Epithelial cell of esophagus (primary cell): Measurements from ENCODE around the gene GINS2.

Experiments used
- DNase-seq: peaks from one replicate; pipeline ENCODE4 v3.0.0; 2010; ENCODE audit warnings: low read depth
- H3K4me3 ChIP-seq: 2 replicates; pipeline ENCODE4 v1.5.1; 2011; ENCODE audit warnings: mild to moderate bottlenecking, low read length, control low read depth
- TF ChIP-seq, protein P1 (sequence below): IDR thresholded peaks from 2 replicates; pipeline ENCODE4 v1.5.1; 2011; ENCODE audit warnings: low read depth, mild to moderate bottlenecking, low read length, control low read depth, inconsistent platforms; ENCODE audit not compliant: insufficient read depth; ENCODE audit errors: missing control alignments

GINS2 gene

DNA sequence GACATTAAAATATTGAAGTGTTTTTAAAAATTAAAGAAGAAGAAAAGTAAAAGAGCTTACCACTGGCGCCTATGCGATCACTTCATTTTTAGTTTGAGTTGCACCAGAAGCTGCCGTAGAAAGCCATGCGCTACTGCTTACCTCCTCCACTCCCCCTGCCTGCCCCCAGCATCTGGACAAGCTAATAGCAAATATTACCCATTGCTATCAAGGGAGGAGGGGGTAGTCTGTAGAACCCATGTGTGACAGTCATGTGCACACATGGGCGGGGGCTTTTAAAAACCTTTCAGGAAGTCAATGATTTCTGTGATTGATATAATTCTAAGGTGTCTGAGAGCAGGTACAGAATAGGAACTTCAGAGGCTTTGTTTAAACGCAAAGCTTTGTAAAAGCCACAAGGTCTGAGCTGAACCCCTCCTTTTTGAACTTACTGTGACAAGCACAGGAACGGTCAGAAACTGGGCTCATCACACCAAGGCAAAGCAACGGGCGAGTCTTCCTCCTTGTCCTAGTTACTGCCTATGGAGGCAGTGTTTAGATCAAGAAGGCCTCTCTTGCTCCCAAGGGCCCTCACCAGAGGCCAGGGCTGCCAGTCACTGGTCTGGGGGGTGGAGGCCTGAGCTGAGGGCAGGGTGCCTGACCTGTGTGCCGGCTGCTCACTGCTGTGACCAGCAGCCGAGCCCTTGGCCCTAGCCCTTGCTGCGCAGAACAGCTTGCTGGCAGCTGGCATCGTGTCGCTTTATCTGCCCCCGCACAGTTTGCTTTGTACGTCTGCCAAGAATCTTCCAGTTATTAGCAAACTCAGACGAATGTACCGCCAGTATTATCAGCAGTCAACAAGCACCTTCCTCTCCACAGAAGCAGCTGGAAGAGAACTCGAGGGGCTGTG lies 15.0 kb downstream of the GINS2 start:
- DNase-seq, result no peak
- TF ChIP-seq, protein P1, sequence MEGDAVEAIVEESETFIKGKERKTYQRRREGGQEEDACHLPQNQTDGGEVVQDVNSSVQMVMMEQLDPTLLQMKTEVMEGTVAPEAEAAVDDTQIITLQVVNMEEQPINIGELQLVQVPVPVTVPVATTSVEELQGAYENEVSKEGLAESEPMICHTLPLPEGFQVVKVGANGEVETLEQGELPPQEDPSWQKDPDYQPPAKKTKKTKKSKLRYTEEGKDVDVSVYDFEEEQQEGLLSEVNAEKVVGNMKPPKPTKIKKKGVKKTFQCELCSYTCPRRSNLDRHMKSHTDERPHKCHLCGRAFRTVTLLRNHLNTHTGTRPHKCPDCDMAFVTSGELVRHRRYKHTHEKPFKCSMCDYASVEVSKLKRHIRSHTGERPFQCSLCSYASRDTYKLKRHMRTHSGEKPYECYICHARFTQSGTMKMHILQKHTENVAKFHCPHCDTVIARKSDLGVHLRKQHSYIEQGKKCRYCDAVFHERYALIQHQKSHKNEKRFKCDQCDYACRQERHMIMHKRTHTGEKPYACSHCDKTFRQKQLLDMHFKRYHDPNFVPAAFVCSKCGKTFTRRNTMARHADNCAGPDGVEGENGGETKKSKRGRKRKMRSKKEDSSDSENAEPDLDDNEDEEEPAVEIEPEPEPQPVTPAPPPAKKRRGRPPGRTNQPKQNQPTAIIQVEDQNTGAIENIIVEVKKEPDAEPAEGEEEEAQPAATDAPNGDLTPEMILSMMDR, result no peak
- no peak overlapping the region for H3K4me3 ChIP-seq

DNA sequence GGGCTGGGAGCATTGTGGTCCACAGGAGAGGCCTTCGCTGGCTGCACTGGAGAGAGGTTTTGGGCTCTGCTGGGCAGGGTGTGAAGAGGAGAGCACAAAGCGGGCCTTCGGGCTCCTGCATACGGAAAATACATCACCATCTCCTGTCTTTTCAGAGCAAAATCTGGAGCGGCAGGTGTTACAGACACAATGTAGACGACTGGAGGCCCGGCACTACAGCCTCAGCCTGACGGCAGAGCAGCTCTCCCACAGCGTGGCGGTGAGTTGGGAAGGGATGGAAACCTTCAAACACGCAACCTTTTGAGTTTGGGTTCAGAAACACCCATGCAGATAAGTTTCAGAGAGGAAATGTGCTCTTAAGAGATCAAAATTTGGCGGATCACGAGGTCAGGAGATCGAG lies 17.9 kb downstream of the GINS2 start:
- DNase-seq, result no peak
- no peak overlapping the region for H3K4me3 ChIP-seq
- TF ChIP-seq, protein P1, result no peak

DNA sequence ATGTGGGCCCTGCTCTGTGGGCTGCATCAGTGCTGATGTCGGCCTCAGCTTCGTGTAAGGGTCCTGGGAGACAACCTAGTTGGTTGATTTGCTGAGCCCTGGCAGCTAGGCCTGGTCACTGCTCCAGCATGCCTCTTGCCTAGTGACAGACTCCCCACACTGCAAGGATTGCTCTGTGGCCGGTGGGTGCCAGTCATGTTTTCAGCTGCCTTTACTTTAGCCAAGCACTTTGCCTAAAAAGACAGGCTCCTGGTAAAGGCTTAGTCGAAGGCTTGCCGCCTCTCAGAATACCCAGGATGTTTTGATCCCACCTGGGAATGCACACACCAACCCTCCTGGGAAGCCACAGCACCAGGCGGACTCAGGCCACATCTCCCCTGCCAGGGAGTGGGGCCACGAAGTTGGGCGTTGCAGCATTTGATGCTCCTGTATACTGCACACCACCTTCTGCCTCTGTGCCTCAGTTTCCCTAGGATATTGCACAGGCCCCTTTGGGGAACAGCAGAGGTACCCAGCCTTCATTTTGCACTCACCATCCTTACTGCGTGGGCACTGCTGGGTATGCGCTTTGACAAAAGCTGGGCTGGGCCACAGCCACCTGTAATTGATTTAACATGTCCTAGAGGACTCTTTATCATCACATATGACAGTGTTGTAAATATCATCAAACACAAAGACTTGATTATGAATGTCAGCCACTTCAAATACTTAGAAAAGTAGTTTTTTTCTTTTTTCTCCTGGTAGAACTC lies 19.9 kb downstream of the GINS2 start:
- no peak overlapping the region for H3K4me3 ChIP-seq
- no peak for DNase-seq
- TF ChIP-seq, protein P1, result no peak

DNA sequence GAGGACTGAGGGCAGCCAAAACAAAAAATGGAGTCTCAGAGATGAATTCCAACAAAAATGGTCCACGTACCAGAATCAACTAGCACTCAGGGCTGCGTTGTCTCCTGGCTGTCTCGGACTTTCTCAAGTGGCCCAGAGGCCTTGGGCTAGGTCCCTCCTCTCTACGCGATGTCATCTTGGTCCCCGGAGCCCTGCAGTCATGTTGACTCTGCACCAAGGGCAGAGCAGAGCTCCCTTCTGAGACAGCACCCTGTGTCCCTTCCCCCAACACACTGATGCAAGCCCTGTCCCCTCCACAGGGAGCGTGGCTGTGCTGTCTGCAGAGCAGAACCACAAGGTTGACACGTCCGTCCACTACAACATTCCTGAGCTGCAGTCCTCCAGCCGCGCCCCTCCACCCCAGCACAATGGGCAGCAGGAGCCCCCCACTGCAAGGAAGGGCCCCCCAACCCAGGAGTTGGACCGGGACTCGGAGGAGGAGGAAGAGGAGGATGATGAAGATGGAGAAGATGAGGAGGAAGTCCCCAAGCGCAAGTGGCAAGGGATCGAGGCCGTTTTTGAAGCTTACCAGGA lies 20.8 kb downstream of the GINS2 start:
- H3K4me3 ChIP-seq, result no peak overlapping the region
- DNase-seq, result no peak
- TF ChIP-seq, protein P1, result no peak

DNA sequence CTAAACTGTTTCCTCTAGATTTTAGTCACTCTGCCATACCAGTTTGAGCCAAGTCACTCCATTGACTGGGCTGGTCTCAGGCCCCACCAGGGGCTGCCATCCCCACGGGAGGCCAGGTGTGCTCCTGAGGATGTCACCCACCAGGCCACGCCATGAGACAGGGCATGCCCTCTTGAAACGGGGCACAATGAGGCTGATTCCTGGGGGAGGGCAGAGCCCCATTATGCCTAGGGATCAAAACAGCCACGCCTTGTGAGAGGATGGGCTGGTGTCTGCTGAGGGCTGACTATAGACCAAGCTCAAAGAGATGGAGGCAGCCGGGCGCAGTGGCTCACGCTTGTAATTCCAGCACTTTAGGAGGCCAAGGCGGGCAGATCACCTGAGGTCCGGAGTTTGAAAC lies 21.5 kb downstream of the GINS2 start:
- no peak overlapping the region for H3K4me3 ChIP-seq
- TF ChIP-seq, protein P1, result no peak
- no peak for DNase-seq

DNA sequence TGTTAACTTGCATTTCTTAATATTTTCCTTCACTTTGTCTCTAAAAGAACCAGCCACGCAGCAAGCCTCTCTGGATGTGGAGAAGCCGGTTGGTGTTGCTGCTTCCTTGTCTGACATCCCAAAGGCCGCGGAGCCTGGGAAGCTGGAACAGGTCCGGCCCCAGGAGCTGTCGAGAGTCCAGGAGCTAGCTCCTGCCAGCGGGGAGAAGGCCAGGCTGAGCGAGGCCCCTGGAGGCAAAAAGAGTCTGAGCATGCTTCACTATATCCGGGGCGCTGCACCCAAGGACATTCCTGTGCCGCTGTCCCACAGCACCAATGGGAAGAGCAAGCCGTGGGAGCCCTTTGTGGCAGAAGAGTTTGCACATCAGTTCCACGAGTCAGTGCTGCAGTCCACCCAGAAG lies 22.8 kb downstream of the GINS2 start:
- TF ChIP-seq, protein P1, result no peak
- no peak overlapping the region for H3K4me3 ChIP-seq
- DNase-seq, result no peak
